Stimulated activated CD4-positive, alpha-beta T cell treated with anti-CD3 and anti-CD28 coated beads, TNF-alpha, amount 100 ng/mL, for 48 hours (primary cell): ENCODE results near the gene COL24A1.
"Not testable (repeated sequence)": the region's sequence is repeated elsewhere in the genome, so short reads cannot be mapped to it uniquely, and the experiment has no call there.

Experiments used
- DNase-seq, 3 donors: peaks; one replicate each; pipeline ENCODE4 v3.0.0-alpha.2; 2020; ENCODE audit warnings: low read depth in 3 of 3

COL24A1 gene

DNA sequence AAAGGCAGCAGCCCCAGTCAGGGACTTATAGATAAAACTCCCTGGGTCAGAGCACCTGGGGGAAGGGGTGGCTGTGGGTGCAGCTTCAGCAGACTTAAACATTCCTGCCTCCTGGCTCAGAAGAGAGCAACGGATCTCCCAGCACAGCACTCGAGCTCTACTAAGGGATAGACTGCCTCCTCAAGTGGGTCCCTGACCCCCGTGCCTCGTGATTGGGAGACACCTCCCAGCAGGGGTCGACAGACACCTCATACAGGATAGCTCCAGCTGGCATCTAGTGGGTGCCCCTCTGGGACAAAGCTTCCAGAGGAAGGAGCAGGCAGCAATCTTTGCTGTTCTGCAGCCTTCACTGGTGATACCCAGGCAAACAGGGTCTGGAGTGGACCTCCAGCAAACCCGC lies 84.1 kb downstream of the COL24A1 start:
- not testable (repeated sequence) for DNase-seq

DNA sequence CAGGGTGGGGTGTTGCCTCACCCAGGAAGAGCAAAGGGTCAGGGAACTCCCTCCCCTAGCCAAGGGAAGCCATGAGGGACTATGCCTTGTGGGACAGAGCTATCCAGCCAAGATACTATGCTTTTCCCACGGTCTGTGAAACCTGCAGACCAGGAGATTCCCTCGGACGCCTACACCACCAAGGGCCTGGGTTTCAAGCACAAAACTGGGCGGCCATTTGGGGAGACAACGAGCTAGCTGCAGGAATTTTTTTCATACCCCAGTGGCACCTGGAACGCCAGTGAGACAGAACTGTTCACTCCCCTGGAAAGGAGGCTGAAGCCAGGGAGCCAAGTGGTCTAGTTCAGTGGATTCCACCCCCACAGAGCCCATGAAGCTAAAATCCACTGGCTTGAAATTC lies 84.7 kb downstream of the COL24A1 start:
- not testable (repeated sequence) for DNase-seq

DNA sequence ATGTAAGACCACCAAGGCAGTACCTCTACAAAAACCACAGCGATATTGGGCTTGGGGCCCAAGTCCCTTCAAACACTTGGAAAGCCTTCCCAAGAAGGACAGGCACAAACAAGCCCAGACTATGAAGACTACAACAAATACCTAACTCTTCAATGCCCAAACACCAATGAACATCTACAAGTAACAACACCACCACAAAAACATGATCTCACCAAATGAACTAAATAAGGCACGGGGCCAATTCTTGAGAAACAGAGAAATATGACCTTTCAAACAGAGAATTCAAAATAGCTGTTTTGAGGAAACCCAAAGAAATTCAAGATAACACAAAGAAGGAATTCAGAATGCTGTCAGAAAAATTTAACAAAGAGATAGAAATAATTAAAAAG lies 86.8 kb downstream of the COL24A1 start:
- DNase-seq: no peak

DNA sequence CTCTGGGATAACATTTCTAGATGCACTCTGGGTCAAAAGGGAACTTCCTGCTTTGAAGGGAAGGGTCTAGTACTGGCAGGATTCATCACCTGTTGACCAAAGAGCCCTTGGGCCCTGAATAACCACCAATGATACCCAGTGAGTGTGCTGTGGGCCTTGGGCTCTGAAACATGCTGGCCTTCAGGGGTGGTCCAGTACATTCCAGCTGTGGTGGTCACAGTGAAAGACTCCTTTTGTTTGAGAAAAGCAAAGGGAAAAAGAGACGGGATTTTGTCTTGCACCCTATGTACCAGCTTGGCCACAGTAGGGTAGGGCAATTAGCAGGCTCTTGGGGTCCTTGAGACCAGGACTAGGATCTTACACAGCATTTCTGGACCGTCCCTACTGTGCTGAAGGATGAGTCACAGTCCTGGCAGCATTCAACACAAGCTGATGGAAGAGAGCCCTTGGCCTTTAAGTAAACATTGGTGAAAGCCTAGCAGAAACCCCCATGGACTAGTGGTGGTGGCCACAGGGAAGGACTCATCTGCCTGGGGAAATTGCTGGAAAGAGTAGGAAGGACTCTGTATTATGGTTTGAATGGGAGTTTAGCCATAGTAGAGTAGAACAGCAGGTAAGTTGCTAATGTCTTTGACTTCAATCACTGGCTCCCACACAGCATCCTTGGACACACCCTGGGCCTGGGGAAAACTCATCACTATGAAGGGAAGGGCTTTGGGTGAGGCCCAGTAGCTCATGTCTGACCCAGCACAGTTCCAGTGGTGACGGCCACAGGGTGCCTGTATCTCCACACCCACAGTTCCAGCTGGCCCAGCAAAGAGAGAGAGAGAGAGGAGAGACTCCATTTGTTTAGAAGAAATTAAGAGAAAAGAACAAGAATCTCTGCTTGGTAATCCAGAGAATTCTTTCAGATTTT lies 87.5 kb downstream of the COL24A1 start:
- no peak for DNase-seq

DNA sequence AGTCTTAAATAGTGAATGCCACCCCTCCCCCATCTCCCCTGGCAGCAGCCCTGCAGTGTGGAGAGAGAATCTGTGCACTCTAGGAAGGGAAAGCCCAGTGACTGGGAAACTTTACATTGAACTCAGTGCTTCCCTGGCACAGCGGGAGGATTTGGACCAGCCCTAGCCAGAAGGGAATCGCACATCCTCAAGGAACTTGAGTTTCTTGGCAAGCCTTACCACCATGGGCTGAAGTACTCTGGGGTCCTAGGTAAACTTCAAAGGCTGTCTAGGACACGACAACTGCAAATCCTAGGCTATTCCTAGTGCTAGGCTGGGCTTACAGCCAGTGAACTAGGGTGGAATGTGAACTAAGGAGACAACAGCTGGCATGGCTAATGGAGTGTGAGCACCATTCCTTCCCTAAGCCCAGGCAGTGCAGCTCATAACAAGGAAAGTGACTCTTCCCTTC lies 88.3 kb downstream of the COL24A1 start:
- DNase-seq: no peak

DNA sequence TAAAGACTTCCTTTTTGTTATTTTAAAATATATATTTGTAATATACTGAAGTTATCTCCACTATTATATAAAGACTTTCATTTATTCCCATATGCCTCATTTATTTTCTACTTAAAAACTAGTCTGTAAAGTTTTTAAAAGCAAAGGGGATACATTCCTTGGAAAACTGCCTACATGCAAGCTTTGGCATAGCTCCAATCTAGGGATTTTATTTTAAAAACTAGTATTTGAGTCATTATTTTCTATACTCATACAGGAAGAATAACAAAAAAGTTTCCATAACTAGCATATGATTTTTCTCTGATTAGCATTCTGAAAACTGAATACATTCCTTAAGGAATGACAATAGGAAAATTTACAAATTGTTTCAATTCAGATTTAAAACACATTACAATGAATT lies 88.9 kb downstream of the COL24A1 start:
- DNase-seq: no peak

DNA sequence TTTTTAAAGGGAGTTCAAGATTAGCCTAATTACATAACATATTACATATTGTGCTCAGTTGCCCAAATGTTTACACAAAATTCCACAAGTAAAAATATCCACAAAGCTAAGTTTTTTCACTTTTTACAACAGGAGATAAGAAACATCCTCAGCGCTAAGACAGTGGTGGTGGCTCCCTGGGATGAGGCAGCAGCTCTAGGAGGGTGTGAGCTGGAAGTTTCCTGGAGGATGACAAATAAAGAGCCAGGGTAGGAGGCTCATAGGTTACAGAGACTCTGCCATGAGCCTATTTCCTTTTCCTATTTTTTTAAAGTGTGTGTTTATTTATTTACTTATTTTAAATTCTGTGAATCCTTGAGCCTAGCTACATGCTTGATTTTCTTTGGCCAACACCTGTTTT lies 91.7 kb downstream of the COL24A1 start:
- no peak for DNase-seq

DNA sequence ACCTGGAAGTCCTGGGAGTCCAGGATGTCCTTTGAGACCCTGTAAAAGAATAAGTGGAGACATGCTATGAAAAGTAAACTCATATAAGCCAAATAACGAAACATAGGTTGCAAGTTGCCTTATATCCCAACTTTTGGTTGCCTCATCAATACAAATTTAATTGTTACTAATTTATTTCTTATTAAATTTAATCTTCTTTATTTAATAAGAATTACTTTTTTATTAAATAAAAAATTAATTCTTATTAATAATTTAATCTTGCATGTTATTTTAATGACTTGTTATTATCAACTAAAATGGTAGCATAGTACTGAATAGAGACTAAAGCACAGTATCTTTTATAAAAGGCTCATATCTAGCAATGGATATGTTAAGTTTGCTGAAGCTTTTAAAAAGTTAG lies 92.9 kb downstream of the COL24A1 start:
- DNase-seq: no peak

DNA sequence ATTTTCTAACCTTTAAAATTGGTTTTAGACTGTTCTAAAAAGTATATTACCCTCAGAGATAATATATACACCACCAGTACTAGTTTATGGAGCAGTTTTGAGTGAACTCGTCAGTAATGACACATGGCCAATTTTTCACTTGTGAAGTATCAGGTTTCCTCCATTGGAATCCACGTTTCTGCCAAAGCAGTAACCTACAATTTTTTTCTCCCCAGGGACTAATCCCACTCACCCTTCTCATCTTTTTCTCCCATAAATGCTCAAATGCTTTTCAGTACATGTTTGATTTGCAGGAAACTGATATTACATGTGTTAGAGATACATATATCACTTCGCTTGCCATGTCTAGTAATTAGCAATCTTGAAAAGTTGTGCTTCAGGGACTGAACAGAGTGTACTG lies 94.1 kb downstream of the COL24A1 start:
- DNase-seq: no peak

DNA sequence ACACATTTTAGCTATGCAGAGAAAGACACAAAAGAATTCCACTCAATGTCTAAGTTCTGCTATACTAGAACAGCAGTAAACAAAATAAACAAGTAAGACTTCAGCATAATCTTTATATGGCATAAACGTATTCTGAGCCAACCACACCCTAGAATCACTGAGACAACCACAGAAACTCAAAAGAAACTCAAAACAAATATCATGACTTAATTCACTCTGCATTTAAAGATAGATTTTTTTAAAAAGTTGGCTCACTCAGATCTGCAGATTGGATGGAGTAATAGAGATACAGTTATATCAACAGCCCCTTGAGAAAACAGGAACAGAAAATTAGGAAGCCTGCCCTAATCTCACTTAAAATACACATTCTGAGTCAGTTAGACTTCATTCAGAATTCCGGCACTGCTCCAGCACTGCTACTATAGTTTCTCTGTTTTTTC lies 95.0 kb downstream of the COL24A1 start:
- DNase-seq: no peak

DNA sequence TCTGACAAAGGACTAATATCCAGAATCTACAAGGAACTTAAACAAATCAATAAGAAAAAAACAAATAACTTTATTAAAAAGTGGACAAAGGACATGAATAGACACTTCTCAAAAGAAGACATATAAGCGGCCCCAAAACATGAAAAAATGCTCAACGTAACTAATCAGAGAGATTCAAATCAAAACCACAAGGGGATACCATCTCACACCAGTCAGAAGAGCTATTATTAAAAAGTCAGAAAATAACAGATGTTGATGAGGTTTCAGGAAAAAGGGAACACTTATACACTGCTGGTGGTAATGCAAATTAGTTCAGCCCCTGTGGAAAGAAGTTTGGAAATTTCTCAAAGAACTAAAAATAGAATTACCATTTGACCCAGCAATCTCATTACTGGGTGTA lies 102.2 kb downstream of the COL24A1 start:
- no peak for DNase-seq

DNA sequence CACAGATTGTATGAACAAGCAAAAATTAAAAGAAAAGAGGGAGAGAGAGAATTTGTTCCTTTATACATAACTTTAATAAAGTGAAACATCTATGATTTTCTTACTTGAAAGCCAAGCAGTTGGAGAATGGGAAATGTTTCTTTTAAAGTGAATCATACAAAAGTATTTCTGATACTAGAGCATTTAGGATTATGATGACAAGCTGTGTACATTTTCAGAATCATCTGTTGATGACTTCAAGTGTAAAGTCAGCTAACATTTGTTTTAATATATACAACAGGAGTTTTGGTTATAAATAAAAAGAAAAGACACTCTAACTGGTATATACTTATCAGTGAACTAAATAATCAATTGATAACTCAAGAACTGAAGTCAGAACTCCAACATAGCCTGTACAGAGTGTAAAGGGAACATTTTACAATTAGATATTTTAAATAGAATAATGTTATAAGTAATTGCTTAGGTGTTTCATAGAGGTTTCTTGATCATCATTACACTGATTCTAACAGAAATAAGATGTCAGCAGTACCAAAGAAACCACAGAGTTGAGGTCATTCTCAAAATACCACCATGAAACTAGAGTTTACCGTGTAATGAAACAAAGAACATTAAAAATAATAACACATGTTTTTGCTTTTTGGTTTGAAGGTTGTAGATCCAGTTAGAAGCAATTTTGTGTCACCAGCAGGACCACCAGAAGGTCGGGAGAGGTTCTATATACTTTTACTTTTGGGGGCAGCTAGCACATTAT lies 103.4 kb downstream of the COL24A1 start:
- no peak for DNase-seq

DNA sequence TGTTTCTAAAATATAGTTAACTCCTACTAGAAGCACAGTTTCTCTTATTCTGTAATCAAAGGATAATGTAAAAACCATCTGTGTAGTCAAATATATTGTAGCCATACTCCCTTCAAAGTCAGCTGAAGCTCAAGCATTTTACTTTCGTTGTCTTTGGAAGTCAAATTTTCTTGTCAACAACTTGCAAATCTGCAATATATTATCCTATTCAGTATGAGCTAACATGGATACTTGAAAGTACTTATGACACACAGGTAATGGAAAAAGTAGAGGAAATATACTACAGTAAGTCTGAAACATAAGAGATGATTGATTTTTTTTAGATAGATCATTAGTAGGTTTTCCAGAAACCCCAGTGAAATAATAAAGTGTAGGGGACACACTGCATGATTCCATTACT lies 121.5 kb downstream of the COL24A1 start:
- no peak for DNase-seq

DNA sequence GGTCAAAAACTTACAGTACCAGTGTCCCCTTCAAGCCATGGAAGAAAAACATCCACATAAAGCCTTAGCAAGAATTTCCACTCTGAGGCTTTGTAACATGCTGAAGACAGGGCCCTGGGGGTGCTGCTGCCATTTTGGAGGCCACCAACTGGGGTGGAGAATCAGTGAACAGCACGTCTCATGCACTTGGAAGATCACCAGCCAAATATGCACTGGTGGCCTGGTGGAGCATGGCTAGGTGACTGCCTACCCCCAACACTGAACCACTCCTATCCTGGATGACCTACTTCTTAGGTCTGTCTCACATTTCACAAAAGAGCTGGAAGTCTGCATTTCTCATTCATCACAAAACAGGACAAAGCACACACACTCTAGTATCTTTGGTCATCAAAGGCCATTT lies 126.4 kb downstream of the COL24A1 start:
- no peak for DNase-seq

DNA sequence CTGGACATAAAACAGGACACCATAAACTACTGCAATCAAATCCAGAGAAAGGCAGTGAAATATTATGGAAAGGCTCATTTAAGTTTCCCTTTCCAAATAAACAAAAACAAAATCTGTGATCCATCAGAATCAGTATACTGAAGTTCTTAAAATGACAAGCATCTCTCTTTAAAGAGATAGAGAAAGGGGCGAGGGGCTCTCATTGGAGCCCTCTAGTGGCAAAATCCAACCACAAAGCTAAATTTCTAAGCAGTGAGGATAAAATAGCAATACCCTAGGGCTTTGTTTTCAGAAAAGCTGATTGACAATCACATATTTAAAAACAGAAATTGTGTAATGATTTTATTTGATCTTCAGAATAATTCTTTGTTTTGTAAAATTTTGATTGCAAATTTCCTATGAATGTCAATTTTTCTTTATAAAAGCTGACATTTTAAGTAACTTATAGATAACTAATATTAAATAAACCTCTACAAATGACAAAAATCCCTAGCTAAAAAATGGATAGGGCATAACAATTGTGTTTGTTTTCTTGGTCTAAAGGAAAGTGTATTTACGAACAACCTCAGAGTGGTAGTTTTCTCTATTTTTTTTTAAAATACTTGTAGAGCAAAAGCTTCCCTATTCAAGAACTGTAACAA lies 138.2 kb downstream of the COL24A1 start:
- DNase-seq: no peak

DNA sequence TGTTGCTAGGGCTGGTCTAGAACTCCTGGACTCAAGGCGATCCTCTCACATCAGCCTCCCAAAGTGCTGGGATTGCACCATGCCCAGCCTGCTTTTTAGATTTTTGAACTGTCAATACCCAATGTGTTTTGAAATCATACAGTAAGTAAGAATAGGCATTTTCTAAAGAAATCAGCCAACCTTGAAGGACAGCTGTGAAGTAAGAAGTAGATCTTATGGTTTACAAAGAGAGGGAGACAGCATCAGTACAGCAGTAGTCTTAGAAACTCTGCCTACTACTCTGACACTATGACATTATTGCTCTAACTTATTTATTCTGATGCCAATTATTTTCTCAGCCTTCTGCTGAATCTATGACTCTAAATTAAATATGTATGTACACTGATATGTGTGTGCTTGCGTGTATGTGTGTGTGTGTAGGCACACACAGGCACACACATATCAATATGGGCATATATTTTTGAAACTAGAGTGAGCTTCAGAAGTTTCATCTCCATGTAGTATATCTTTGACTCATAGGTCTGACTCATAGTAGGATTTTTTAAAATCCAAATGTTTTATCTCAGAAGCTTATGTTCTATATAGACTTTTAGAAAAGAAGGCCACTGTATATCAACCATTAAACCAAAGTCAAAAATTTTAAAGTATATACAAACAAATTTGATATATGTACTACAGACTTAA lies 140.4 kb downstream of the COL24A1 start:
- DNase-seq: no peak

DNA sequence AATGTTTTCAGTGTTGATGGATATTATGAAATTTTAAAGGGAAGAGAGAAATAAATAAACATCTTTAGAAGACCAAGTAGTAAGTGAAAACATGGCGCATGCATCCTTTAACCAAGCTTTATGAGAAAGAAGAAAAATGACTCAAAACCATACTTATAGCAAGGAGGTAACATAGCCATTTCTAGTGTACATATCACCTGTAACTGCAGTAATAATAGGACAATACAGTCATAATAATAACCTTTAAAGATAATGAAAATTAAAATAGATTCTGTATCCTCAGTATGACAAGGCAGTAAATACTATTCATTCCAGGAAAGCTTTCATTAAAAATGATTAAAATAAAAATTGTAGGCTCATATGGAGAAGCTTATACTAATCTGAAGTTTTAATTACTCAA lies 141.2 kb downstream of the COL24A1 start:
- DNase-seq: no peak

DNA sequence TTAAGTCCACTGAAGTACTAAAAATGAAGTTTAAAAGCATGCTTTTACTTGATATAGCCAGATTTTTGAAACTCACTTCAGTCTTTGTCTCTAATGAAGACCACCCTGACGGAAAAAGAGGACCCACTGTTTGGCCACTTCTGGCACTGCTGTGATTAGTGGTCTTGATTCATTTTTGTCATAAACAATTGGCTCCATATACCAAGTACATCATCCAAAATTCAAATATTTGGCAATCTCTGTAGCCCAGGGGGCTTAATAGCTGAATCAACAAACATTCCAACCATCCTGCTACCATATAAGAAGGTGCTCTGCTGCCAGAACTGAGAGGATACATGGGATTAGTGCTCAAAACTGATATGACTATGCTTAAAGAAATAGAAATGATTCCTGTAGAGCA lies 156.0 kb downstream of the COL24A1 start:
- no peak for DNase-seq

DNA sequence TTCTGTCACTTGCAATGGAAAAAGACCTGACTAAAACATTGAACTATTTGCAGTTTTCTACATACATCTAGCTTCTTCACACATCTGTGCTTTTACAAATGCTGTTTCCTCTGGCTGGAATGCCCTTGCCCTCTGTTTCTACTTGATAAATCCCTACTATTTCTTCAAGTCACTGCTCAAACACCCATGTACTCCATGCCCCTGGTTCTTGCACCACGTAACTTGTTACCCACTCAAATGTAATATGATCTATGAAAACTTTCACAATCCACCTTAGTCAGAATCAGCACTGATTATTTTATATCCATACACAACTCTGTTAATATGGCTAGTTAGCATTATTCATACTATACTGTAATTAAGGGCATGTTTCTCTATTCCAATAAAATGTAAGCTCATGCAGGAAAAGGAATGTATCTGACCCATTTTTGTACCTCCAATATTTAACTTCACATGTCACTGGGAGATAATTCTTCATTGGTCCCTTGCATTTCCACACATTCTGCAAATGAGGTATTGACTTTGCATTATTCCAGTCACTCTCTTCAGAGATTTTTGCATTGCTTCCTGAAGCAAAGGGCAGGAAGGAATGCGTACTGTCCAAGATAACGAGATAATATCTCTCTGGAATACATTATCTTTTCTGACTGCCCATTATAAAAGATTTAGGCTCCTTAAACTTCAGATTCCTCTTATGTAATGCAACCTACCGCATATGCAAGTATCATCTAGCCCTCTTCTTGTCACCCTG lies 158.3 kb downstream of the COL24A1 start:
- no peak for DNase-seq

DNA sequence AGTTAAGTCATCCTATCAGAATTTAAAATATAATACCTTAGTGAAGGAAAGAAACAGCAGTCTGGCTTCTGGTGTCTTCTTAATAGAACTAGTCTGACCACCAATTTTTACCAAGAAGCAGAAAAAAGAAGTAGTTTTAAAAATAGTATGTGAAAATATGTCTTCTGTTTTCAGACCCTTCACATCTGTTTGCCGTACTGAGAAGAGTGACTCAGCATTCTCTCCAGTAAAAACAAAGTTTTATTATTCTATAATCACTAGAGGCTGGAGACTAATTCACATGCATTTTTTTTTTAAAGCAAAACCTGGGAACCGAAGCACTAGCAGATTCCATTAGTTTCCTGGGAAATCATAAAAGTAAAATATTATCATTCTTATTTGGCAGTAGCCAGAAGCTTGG lies 163.8 kb downstream of the COL24A1 start:
- no peak for DNase-seq

DNA sequence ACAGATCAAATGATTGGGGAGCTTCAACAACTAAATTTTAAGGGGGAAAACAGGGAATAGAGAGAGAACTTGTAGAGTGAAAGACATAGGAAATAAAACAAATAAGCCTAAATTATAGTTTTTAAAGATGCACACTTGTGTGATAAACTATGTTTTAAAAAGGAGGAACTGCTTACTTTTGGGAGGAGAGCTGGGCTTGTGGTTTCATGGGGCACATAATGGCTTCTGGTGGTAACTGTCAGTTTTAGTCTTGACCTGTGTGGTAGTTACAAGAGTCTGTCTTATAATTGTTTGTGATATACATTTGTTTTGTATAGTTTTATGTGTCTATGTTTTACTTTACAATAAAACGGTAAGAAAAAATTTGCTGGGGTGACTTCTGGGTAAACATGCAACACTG lies 165.3 kb downstream of the COL24A1 start:
- no peak for DNase-seq
